Lower leg skin (tissue), 3 donors: ENCODE measurements around the gene JAG2.

Experiments
- CTCF ChIP-seq, 3 donors: fragments of 450-650 bp; IDR thresholded peaks; one replicate each; pipeline ENCODE4 v1.5.1; 2016; ENCODE audit warnings: antibody characterized with exemption in 3 of 3, mild to moderate bottlenecking in 3 of 3, moderate library complexity in 2 of 3
- POLR2A ChIP-seq, 2 donors: fragments of 450-650 bp; IDR thresholded peaks; one replicate each; pipeline ENCODE4 v1.6.1; 2016 to 2017; ENCODE audit warnings: antibody characterized with exemption in 2 of 2, mild to moderate bottlenecking in 1 of 2, moderate library complexity in 1 of 2

GRCh38 chr14:105123064-105123665 is 45.4 kb downstream of the JAG2 start:
- TF ChIP-seq CTCF (IDR thresholded peaks at IDR 0.05) = no peak
- no peak for TF ChIP-seq POLR2A (IDR thresholded peaks at IDR 0.05)
